Neural crest cell (in vitro differentiated cells): ENCODE data around the gene OR2V1. TPM values are rescaled to one million over a fixed set of nuclear protein-coding genes. Genes with fewer than 3 reads are reported as not detected.
"Not testable (repeated sequence)": the region's sequence is repeated elsewhere in the genome, so short reads cannot be mapped to it uniquely, and the experiment has no call there.

Experiments used
- DNase-seq: peaks from one replicate; pipeline ENCODE4 v3.0.0; 2021; ENCODE audit warnings: low read depth, mixed read lengths, low spot score
- H3K27ac Mint-ChIP-seq: one replicate; pipeline ENCODE4 v1.8.0; 2021; ENCODE audit warnings: mild to moderate bottlenecking, mixed read lengths; ENCODE audit not compliant: unreplicated experiment
- H3K27me3 Mint-ChIP-seq: 2 replicates; pipeline ENCODE4 v1.8.0; 2021; ENCODE audit warnings: low read depth, mild to moderate bottlenecking, mixed read lengths
- H3K36me3 Mint-ChIP-seq: 2 replicates; pipeline ENCODE4 v1.8.0; 2021; ENCODE audit warnings: low read depth, mild to moderate bottlenecking, mixed read lengths
- H3K4me1 Mint-ChIP-seq: 2 replicates; pipeline ENCODE4 v1.8.0; 2021; ENCODE audit warnings: mixed read lengths
- H3K4me3 Mint-ChIP-seq: one replicate; pipeline ENCODE4 v1.8.0; 2021; ENCODE audit warnings: mild to moderate bottlenecking, mixed read lengths
- H3K9me3 Mint-ChIP-seq: 2 replicates; pipeline ENCODE4 v1.8.0; 2021; ENCODE audit warnings: mixed read lengths
- CTCF ChIP-seq: fragments of 200-600 bp; sonication (generic); conservative IDR thresholded peaks from 2 replicates; pipeline ENCODE4 v1.5.0; 2021; ENCODE audit warnings: antibody characterized with exemption, mild to moderate bottlenecking
- total RNA-seq: library from RNA; stranded (reverse); gene quantifications from 2 replicates; pipeline ENCODE4 v1.2.1, GENCODE V29; 2021

The OR2V1 gene
- total RNA-seq, 1 donor from 2014 or later = not detected

DNA sequence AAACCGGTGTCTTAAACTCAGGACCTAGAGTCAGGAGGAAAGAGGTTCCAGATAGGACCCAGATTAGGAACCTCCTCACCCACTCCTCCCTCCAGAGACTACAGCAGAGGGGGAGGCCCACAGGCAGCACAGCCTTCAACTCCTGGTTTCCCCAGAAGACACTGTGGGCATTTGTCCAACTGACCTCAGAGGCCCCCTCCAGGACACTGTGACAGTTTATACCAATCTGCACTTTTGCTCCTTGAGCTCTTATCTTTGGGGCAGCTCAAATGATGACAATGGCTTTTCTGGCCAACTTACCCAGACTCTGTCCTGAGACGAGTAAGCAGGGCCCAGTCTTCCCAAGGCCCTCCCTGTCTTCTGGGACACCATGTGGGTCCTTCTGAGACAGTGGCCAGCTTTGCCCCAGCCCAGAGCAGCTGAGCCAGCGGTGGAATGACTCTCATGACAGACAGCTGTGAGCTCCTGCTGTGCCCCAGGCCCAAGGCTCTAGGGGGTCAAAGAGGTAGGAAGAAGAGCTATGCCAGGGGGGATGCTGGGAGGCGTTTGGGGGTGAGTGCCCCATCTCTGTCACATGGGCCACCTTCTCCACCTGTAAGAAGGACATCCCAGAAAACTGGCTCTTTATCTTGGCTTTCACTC, 30.7 kb upstream of the OR2V1 start:
- Mint-ChIP-seq H3K27ac (peak overlapping the region; percentile 95), H3K4me3 (peak overlapping the region; percentile 78)

DNA sequence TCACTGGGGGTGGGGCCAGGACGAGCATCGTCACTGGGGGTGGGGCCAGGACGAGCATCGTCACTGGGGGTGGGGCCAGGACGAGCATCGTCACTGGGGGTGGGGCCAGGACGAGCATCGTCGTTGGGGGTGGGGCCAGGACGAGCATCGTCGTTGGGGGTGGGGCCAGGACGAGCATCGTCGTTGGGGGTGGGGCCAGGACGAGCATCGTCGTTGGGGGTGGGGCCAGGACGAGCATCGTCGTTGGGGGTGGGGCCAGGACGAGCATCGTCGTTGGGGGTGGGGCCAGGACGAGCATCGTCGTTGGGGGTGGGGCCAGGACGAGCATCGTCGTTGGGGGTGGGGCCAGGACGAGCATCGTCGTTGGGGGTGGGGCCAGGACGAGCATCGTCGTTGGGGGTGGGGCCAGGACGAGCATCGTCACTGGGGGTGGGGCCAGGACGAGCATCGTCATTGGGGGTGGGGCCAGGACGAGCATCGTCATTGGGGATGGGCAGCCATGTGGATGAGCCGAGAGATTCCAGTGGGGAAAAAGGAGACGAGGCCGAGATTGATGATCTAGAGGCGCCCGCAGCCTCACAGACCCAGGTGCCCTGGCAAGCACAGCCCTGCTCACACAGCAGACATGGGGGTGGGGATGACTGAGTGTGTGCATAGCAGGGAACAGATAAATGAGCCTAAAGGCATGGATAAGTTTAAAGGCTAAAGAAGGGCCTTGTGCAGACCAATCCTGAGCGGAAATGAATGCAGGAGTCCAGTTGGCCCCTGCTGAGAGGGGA, 30.0 kb upstream of the OR2V1 start:
- Mint-ChIP-seq H3K4me3 (peak overlapping the region; percentile 78), H3K27ac (peak overlapping the region; percentile 95), H3K27me3 (peaks cover 79% of the 10 kb centered on the region), H3K4me1 (peaks cover 14% of the 10 kb centered on the region)
- not testable (repeated sequence) for H3K9me3 Mint-ChIP-seq, DNase-seq, H3K36me3 Mint-ChIP-seq

More for the DNA sequence above, 30.7 kb upstream of the OR2V1 start:
- no peak for TF ChIP-seq CTCF
- peaks cover 79% of the 10 kb centered on the region for H3K27me3 Mint-ChIP-seq
- H3K4me1 Mint-ChIP-seq = peaks cover 14% of the 10 kb centered on the region
- no peak for DNase-seq
- H3K9me3 Mint-ChIP-seq = no peaks in the 10 kb centered on the region
- H3K36me3 Mint-ChIP-seq = no peaks in the 10 kb centered on the region

DNA sequence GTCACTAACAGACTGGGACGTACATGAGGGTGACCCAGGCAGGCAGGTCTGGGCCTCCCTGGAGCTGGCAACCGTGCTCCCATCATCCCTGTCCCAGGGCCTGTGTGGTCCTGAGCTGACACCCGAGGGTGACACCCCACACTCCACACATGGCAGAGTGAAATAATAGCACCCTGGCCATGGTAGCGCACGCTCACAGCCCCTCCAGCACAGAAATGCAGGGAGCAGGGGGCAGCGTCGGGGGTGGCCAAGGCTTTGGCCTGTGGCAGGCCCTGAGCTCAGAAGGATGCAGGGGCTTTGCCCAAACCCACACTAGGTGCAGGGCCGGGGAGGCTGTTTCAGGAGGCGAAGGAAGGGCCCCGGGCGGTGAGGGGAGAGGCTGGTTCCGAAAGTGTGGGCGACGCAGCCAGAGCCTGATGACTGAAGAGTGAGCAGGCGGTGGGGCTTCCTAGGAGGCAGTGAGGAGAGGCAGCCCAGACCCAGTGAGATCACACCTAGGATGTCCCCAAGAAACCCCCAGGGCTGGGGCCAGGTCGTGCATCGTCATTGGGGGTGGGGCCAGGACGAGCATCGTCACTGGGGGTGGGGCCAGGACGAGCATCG, 29.3 kb upstream of the OR2V1 start:
- Mint-ChIP-seq H3K36me3 (no peaks in the 10 kb centered on the region), H3K27me3 (peaks cover 78% of the 10 kb centered on the region), H3K27ac (no peak overlapping the region), H3K9me3 (no peaks in the 10 kb centered on the region), H3K4me3 (peak overlapping the region; percentile 44), H3K4me1 (peaks cover 14% of the 10 kb centered on the region)
- TF ChIP-seq CTCF = no peak
- no peak for DNase-seq

DNA sequence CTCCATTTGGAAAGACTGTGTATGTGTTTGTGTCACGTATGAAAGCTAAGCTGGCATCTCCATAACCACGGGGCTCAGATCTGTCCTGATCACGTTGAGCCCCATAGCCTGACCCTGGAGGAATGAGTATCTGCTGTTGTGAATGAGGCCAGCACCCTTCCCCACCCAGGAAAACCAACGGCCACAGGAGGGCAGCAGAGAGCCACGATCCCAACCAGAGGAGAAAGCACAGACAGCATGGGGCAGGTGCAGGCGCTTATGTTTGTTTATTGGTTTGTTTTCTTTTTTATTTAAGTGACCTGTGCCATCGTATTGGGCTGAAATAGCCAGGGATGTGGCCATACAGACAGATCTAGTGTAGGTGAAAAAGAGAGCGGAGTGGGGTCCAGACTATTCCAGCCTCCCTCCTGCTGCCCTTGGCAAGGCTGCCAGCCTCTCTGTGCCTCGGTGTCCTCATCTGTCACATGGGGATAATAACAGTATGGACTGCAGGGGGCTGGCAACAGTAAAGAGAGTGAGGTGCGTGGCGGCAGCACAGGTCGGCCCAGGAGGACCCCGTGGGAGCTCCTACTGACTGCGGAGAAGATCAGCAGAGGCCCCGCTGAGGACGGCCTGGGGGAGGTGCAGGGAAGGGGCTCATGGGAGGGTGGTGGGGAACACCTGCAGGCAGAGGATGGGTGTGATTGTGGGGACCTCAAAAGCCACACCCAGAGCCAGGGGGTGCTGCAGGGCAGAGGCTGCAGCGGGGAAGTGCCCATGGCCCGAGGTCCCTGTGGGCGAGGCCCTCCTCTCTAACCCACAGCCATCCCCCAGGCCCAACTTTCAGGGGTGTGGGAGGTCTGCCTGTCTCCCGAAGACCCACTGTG, 28.6 kb upstream of the OR2V1 start:
- H3K27ac Mint-ChIP-seq = peak overlapping the region; percentile 58
- peak overlapping the region; percentile 71 for H3K4me3 Mint-ChIP-seq

GRCh38 chr5:181158869-181159268, 27.9 kb upstream of the OR2V1 start:
- no peak for TF ChIP-seq CTCF
- Mint-ChIP-seq H3K9me3 (peaks cover 2% of the 10 kb centered on the region), H3K36me3 (no peaks in the 10 kb centered on the region), H3K4me1 (peaks cover 14% of the 10 kb centered on the region), H3K27me3 (peaks cover 67% of the 10 kb centered on the region), H3K27ac (no peak overlapping the region), H3K4me3 (no peak overlapping the region)
- DNase-seq = no peak

More for the DNA sequence above, 28.6 kb upstream of the OR2V1 start:
- no peaks in the 10 kb centered on the region for H3K36me3 Mint-ChIP-seq
- peak; percentile 91 for TF ChIP-seq CTCF
- peak; percentile 98 for DNase-seq
- H3K4me1 Mint-ChIP-seq = peaks cover 14% of the 10 kb centered on the region
- H3K9me3 Mint-ChIP-seq = peaks cover 2% of the 10 kb centered on the region
- H3K27me3 Mint-ChIP-seq = peaks cover 71% of the 10 kb centered on the region
